Breast epithelium (tissue), 4 donors: ENCODE data around the gene CELF5. TPM values are rescaled to one million over a fixed set of nuclear protein-coding genes. Genes with fewer than 3 reads are reported as not detected.

Experiments
- DNase-seq, 2 donors: peaks; one replicate each; pipeline ENCODE4 v3.0.0-alpha.2; 2019; ENCODE audit warnings: low spot score in 2 of 2
- H3K27ac ChIP-seq, 2 donors: fragments of 200-600 bp; sonication (generic) in 1 of 2; one replicate each; pipeline ENCODE4 v1.5.1; 2016 to 2019; ENCODE audit warnings: mild to moderate bottlenecking in 1 of 2
- H3K27me3 ChIP-seq, 2 donors: fragments of 200-600 bp; sonication (generic) in 1 of 2; one replicate each; pipeline versions ENCODE4 v1.5.1 to v1.6.0; 2017 to 2019; ENCODE audit warnings: control low read depth in 1 of 2, mild to moderate bottlenecking in 1 of 2
- H3K36me3 ChIP-seq: fragments of 200-600 bp; one replicate; pipeline ENCODE4 v1.5.1; 2019
- H3K4me1 ChIP-seq, 2 donors: fragments of 200-600 bp; sonication (generic); one replicate each; pipeline ENCODE4 v1.5.1; 2016 to 2019; ENCODE audit warnings: control low read depth in 1 of 2
- H3K4me3 ChIP-seq, 3 donors: fragments of 200-600 bp; sonication (generic); 1 replicate in 2 of 3; 2 replicates in 1 of 3; pipeline ENCODE4 v1.5.1; 2016 to 2019; ENCODE audit warnings: mild to moderate bottlenecking in 3 of 3, moderate library complexity in 2 of 3
- H3K9me3 ChIP-seq, 2 donors: fragments of 200-600 bp; sonication (generic) in 1 of 2; one replicate each; pipeline ENCODE4 v1.5.1; 2016 to 2019; ENCODE audit warnings: control low read depth in 1 of 2
- CTCF ChIP-seq, 3 donors: fragments of 450-650 bp; IDR thresholded peaks; one replicate each; pipeline ENCODE4 v1.5.1; 2016 to 2017; ENCODE audit warnings: antibody characterized with exemption in 3 of 3, mild to moderate bottlenecking in 3 of 3, moderate library complexity in 3 of 3
- POLR2A ChIP-seq: fragments of 450-650 bp; IDR thresholded peaks from one replicate; pipeline ENCODE4 v1.6.1; 2016; ENCODE audit warnings: antibody characterized with exemption, mild to moderate bottlenecking, moderate library complexity
- POLR2AphosphoS5 ChIP-seq, 3 donors: sonication (generic); formaldehyde crosslinking; IDR thresholded peaks; one replicate each; pipeline ENCODE4 v1.6.1; 2017; ENCODE audit warnings: antibody characterized with exemption in 3 of 3
- intact Hi-C: fragments of 100-400 bp; cut with DNase I; formaldehyde crosslinking; loops from one replicate; pipeline ENCODE4 v1.15.1; 2023; ENCODE audit warnings: low total_unique reads
- total RNA-seq, 3 donors: library from RNA; depleted of rRNA; stranded (reverse); fragments of >200 nt; gene quantifications; one replicate each; pipeline ENCODE4 v1.1.0, GENCODE V29; 2016

The CELF5 gene
- total RNA-seq, 3 donors from 2014 or later = 0.33 to 0.59 TPM; not detected in 1

- Histone ChIP-seq H3K27ac (no peak overlapping the region), H3K4me1 (no peaks in the 10 kb centered on the region), H3K9me3 (no peaks in the 10 kb centered on the region), H3K27me3 (no peaks in the 10 kb centered on the region), H3K36me3 (peaks cover 7% of the 10 kb centered on the region), H3K4me3 (no peak overlapping the region)
- no peak for TF ChIP-seq POLR2AphosphoS5 (IDR thresholded peaks at IDR 0.05)
- TF ChIP-seq CTCF (IDR thresholded peaks at IDR 0.05) = no peak
- TF ChIP-seq POLR2A = no peak
- DNase-seq = no peak
- intact Hi-C loops = no loop called here
These were observed 20.4 kb upstream of the CELF5 start for GRCh38 chr19:3203805-3204645.

- intact Hi-C loops = loop anchor here (5.0 kb wide), 1 partner anchor 1072 kb away; no protein-coding TSS in a partner anchor
- no peak overlapping the region for H3K27ac ChIP-seq
- no peak for DNase-seq
These were observed 19.7 kb upstream of the CELF5 start for GRCh38 chr19:3204646-3205275.

GRCh38 chr19:3206216-3206953, 18.1 kb upstream of the CELF5 start:
- H3K27me3 ChIP-seq = no peaks in the 10 kb centered on the region
- H3K27ac ChIP-seq = no peak overlapping the region
- no peaks in the 10 kb centered on the region for H3K9me3 ChIP-seq
- intact Hi-C loops = loop anchor here (5.0 kb wide), 1 partner anchor 1074 kb away; no protein-coding TSS in a partner anchor
- peaks cover 7% of the 10 kb centered on the region for H3K36me3 ChIP-seq
- H3K4me1 ChIP-seq = no peaks in the 10 kb centered on the region
- no peak for DNase-seq
- TF ChIP-seq CTCF (IDR thresholded peaks at IDR 0.05) (no peak), POLR2A (no peak), POLR2AphosphoS5 (IDR thresholded peaks at IDR 0.05) (no peak)
- no peak overlapping the region for H3K4me3 ChIP-seq

More at GRCh38 chr19:3204646-3205275, 19.7 kb upstream of the CELF5 start:
- no peak for TF ChIP-seq CTCF (IDR thresholded peaks at IDR 0.05)
- no peak for TF ChIP-seq POLR2AphosphoS5 (IDR thresholded peaks at IDR 0.05)
- H3K27me3 ChIP-seq = no peaks in the 10 kb centered on the region
- no peaks in the 10 kb centered on the region for H3K9me3 ChIP-seq
- peaks cover 7% of the 10 kb centered on the region for H3K36me3 ChIP-seq
- no peaks in the 10 kb centered on the region for H3K4me1 ChIP-seq
- H3K4me3 ChIP-seq = no peak overlapping the region

GRCh38 chr19:3207461-3208242, 16.8 kb upstream of the CELF5 start:
- intact Hi-C loops = loop anchor here (5.0 kb wide), 1 partner anchor 1075 kb away; no protein-coding TSS in a partner anchor
- DNase-seq = no peak
- no peaks in the 10 kb centered on the region for H3K9me3 ChIP-seq
- no peaks in the 10 kb centered on the region for H3K27me3 ChIP-seq
- H3K36me3 ChIP-seq = peaks cover 7% of the 10 kb centered on the region
- no peaks in the 10 kb centered on the region for H3K4me1 ChIP-seq
- no peak overlapping the region for H3K27ac ChIP-seq
- TF ChIP-seq CTCF (IDR thresholded peaks at IDR 0.05) (no peak), POLR2AphosphoS5 (IDR thresholded peaks at IDR 0.05) (no peak)
- H3K4me3 ChIP-seq = no peak overlapping the region
